OCI-LY7 (cell line): Measurements from ENCODE around the gene HMOX2.

Source experiments
- CTCF ChIP-seq: fragments of 200-600 bp; sonication (generic); conservative IDR thresholded peaks from 2 replicates; pipeline ENCODE4 v1.5.1; 2014; ENCODE audit warnings: mild to moderate bottlenecking, antibody characterized with exemption, low read length, moderate library complexity, mixed read lengths
- EZH2phosphoT487 ChIP-seq: fragments of 200-600 bp; sonication (generic); IDR thresholded peaks from 2 replicates; pipeline ENCODE4 v1.6.1; 2018; ENCODE audit warnings: low read depth, borderline replicate concordance, mild to moderate bottlenecking, mixed run types, antibody characterized with exemption, low read length, moderate library complexity, mixed read lengths

- TF ChIP-seq EZH2phosphoT487 (no peak), CTCF (no peak)
These were observed 57.3 kb downstream of the HMOX2 start for GRCh38 chr16:4533490-4533889.
